Measurements from ENCODE around the gene UQCRC1.
"Not testable (repeated sequence)": the region's sequence is repeated elsewhere in the genome, so short reads cannot be mapped to it uniquely, and the experiment has no call there.

The UQCRC1 gene

GRCh38 chr3:48555949-48556795, 53.3 kb downstream of the UQCRC1 start:
- TF ChIP-seq, protein P1, sequence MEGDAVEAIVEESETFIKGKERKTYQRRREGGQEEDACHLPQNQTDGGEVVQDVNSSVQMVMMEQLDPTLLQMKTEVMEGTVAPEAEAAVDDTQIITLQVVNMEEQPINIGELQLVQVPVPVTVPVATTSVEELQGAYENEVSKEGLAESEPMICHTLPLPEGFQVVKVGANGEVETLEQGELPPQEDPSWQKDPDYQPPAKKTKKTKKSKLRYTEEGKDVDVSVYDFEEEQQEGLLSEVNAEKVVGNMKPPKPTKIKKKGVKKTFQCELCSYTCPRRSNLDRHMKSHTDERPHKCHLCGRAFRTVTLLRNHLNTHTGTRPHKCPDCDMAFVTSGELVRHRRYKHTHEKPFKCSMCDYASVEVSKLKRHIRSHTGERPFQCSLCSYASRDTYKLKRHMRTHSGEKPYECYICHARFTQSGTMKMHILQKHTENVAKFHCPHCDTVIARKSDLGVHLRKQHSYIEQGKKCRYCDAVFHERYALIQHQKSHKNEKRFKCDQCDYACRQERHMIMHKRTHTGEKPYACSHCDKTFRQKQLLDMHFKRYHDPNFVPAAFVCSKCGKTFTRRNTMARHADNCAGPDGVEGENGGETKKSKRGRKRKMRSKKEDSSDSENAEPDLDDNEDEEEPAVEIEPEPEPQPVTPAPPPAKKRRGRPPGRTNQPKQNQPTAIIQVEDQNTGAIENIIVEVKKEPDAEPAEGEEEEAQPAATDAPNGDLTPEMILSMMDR (IDR thresholded peaks at IDR 0.05; ENCODE audit: insufficient read depth, low read depth, low read length, missing control alignments) = no peak
- no peak for DNase-seq (ENCODE audit: low read depth)
- peak overlapping the region; percentile 62 for H3K4me3 ChIP-seq (ENCODE audit: low read length)

DNA sequence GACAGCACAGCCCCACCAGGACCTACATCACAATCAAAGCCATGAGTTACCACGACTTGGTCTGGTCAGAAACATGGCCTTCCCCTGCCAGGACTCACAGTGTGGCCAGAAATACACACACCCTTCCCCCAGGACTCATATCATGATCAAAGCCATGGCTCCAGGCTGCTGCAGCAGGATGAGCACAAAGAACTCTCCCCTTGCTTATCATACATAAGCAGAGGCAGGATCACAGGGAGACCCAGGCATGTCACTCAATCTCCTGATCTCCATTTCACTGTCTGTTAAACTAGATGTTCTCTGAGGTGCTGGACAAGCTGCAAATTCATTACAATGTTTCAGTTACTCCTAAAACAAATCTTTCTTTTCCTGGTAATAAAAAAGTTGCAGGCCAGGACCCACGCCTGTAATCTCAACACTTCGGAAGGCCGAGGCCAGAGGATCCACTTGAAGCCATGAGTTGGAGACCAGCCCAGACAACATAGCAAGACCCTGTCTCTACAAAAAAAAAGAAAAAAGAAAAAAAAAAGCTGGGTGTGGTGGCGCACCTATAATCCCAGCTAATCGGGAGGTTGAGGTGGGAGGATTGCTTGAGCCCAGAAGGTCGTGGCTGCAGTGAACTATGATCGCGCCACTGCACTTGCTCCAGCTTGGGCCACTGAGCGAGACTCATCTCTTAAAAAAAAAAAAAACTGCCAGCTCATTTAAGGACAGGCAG, 54.1 kb downstream of the UQCRC1 start:
- peak overlapping the region; percentile 62 for H3K4me3 ChIP-seq (ENCODE audit: low read length)
- no peak for DNase-seq (ENCODE audit: low read depth)
- TF ChIP-seq, protein P1 (IDR thresholded peaks at IDR 0.05; ENCODE audit: insufficient read depth, low read depth, low read length, missing control alignments) = no peak

GRCh38 chr3:48553886-48554845, 55.3 kb downstream of the UQCRC1 start:
- H3K4me3 ChIP-seq (ENCODE audit: low read length) = no peak overlapping the region
- TF ChIP-seq, protein P1 (IDR thresholded peaks at IDR 0.05; ENCODE audit: insufficient read depth, low read depth, low read length, missing control alignments) = no peak

DNA sequence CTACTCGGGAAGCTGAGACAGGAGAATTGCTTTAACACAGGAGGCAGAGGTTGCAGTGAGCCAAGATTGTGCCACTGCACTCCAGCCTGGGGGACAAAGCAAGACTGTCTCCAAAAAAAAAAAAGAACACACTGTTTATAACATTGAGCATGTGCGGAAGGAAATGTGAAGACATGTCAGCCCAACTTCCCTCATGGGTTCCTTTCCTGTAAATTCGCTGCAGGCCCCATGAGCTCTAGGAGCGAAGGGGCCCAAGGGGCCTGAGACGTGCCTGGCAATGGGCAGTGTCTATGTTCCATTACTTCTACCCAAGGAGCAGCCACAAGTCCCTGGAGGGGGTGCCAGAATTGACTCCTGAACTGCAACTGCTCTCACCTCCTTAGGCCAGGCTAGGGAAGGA, 56.1 kb downstream of the UQCRC1 start:
- H3K4me3 ChIP-seq (ENCODE audit: low read length) = no peak overlapping the region

More at GRCh38 chr3:48553886-48554845, 55.3 kb downstream of the UQCRC1 start:
- peak; percentile 85 for DNase-seq (ENCODE audit: low read depth)

DNA sequence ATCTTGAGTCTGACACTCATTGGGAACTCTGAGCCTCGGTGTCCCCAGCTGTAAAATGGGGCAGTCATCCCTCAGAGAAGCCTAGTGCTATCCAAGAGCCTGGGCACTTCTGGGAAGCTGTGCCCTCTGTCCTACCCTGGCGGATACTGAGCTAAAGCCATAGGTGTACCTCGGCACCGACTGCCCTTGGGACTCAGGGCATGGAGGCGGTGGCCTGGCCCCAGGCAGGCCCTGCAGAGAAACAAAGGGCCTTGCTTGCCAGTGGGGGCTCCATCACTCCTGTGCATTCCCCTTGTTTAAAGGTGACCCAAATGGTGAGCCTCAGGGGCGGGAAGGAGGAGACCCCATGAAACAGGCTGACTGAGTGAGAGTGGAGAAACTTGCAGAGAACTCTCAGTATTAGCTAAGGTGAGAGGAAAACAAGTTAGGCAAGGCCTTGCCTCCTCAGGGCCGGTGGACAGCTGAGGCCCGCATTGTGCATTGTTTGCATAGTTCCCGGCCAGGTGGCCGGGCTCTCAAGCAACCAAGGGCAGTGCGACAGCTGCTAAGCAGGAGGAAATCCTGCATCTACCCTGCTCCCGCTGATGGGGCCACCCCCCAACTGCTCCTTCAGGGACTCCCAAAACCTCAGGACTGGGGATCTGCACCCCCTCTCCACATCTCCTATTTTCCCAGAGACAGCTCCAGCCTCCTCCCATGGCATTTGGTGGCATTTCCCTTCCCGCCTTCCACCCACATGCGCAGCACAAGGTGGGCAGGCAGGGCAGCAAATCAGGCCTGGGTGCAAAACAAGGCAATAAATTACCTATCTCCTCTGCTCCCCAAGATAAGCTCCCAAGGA, 57.1 kb downstream of the UQCRC1 start:
- TF ChIP-seq, protein P1 (IDR thresholded peaks at IDR 0.05; ENCODE audit: insufficient read depth, low read depth, low read length, missing control alignments) = no peak
- no peak overlapping the region for H3K4me3 ChIP-seq (ENCODE audit: low read length)
- no peak for DNase-seq (ENCODE audit: low read depth)

More for the DNA sequence above, 56.1 kb downstream of the UQCRC1 start:
- no peak for DNase-seq (ENCODE audit: low read depth)
- TF ChIP-seq, protein P1 (IDR thresholded peaks at IDR 0.05; ENCODE audit: insufficient read depth, low read depth, low read length, missing control alignments) = no peak

DNA sequence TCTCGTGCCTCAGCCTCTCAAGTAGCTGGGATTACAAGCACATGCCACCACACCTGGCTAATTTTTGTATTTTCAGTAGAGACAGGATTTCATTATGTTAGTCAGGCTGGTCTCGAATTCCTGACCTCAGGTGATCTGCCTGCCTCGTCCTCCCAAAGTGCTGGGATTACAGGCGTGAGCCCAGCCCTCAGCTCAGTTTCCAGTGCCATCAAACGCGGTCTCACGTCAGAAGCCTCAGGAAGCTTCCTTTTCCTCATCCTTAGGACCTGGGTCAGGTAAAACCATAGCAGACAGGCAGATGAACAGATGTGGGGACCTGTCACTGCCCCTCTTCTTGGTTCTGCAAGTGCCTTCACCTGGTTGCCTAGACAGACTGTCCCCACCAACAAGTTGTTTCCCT, 57.8 kb downstream of the UQCRC1 start:
- not testable (repeated sequence) for DNase-seq (ENCODE audit: low read depth); H3K4me3 ChIP-seq (ENCODE audit: low read length)

Measured in epithelial cell of esophagus (primary cell).